GM18868 (cell line): ENCODE data around the gene TMEM81.

ENCODE experiments used
- ATAC-seq: cut with Tn5 transposase; IDR thresholded peaks from one replicate; pipeline ENCODE4 v1.9.1; 2021; ENCODE audit warnings: mild to moderate bottlenecking, moderate library complexity; ENCODE audit not compliant: unreplicated experiment

Gene TMEM81

GRCh38 chr1:205061227-205061626 is 23.0 kb downstream of the TMEM81 start:
- no peak for ATAC-seq

DNA sequence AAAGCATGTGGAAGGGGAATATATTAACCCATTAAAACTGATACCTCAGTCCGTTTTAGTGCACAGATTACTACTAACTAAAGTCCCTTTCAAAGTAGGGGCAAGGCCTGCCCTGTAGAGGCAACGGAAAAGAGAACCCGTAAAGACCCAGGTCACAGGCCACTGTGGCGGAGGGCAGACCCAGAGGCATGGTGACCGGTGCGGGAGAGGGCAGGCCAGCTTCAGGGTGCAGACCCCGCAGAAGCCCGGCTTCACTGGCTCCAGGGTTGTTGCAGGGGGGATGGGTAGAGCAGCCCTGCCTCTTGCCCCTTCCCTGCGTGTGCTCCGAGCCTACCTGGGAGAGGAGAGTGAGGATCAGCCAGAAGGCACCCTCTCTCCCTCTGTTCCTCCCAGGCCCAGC is 23.5 kb downstream of the TMEM81 start:
- no peak for ATAC-seq

DNA sequence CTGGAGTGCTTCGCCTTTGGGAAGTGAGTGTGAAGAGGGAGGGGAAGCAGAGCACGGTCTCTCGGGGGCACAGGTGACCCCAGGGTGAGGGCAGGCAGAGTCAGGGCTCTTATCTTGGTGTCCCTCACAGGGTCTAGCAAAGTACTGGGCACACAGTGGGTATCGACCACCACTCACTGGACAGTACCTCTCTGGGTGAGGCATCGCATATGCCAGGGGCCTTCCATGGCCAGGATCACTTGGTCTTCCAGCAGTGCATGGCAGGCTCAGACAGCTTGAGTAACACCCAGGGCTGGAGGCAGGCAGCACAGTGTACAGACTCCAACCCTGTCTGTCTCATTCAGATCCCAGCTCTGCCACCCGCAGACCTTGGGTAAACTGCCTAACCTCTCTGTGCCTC is 24.6 kb downstream of the TMEM81 start:
- ATAC-seq: no peak

DNA sequence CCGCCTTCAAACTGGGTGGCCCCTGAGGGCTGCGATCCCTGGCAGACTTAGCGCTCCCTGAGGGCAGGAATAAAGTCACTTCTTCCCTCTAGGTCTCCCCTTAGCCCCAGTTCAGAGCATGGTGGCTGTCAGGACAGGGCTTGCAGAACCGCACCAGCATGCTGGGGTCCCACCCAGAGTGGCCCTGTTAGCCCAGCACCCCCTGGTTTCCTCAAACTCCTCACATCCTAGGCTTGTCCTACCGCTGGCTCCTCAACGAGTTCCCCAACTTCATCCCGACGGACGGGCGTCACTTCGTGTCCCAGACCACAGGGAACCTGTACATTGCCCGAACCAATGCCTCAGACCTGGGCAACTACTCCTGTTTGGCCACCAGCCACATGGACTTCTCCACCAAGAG is 25.4 kb downstream of the TMEM81 start:
- no peak for ATAC-seq

GRCh38 chr1:205057808-205058575 is 26.3 kb downstream of the TMEM81 start:
- ATAC-seq: no peak

GRCh38 chr1:205056956-205057568 is 27.2 kb downstream of the TMEM81 start:
- ATAC-seq: no peak

- ATAC-seq: no peak
Observed at GRCh38 chr1:205056188-205056611, 28.1 kb downstream of the TMEM81 start.

- ATAC-seq: no peak
Observed at GRCh38 chr1:205054013-205054412, 30.2 kb downstream of the TMEM81 start.

- ATAC-seq: no peak
Observed at GRCh38 chr1:205053296-205053695, 31.0 kb downstream of the TMEM81 start.

GRCh38 chr1:205052690-205053089 is 31.6 kb downstream of the TMEM81 start:
- ATAC-seq: no peak

GRCh38 chr1:205049479-205049878 is 34.8 kb downstream of the TMEM81 start:
- no peak for ATAC-seq

DNA sequence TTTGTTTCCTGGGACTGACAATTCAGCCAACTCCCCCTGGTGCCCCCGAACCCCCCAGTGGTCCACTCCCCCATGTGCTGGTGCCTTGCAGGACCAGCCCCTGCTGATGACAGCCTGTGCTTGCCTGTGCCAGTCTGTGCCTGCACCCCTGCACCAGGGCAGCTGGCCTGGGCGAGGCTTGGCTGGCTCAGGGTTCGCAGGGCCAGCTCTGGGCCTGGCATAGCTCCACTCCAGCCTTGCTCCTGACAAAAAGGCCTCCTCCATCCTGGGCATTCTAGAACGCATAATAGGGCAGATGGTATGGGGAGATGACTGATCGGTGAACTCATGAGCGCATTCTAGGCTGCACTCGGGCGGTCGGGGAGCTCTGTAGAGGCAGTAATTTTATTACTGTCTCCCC is 35.9 kb downstream of the TMEM81 start:
- ATAC-seq: no peak

DNA sequence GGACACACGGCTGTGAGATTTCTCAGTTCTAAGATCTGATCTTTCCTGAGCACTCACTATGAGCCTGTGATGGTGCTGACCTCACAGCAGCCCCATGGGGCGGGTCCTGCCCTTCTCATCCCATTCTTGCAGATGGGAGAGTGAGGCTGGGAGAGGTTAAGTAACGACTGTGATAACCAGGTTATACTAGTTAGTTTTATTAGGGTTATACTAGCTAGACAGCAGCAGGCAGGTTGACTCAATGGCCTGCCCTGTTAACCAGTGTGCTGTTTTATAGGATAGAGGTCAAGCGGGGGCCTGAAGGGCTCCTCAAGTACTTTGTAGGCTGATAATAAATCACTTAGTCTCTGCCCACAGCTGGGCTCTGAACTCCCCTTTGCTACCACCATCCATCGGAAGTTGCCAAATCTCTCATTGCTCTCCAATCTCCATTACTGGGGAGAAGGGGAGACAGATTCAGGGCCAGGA is 36.5 kb downstream of the TMEM81 start:
- ATAC-seq: no peak

GRCh38 chr1:205046870-205047269 is 37.4 kb downstream of the TMEM81 start:
- ATAC-seq: no peak

DNA sequence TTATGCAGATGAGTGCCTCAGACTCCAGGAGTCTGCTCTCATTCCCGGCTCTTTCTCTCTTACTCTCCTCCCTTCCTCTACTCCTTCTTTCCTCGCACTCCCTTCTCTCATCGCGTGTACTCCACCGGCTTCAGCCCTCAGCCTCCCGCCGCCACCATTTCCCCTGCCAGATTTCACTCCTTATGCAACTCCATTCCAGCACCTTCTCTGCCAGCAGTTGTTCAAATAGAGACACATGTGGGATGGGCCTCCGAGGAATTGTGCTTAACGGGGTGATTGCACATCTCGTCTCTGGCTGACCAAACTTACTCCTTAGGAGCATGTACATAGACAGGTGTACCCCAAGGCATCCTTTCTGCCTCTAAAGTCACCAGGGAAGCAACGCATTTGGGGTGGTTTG is 39.1 kb downstream of the TMEM81 start:
- no peak for ATAC-seq

DNA sequence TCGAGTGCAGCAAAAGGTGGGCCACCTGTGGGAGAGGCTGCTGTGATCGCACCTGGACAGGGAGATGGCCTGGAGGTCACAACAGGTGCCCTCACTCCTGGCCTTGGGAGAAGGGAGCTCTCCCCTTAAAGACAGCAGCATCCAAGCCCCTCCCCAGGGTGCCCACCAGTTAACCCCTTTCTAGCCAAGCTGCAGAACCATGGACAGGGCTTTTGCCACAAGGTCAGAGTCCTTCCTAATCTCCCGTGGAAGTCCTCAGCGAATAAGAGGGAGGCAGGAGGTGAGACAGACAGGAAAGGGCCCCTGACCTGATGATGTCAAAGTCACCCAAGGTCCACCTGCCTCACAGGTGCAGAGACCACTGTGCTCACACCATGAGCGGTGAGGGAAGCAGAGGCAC is 39.5 kb downstream of the TMEM81 start:
- no peak for ATAC-seq

- no peak for ATAC-seq
Observed at GRCh38 chr1:205043866-205044265, 40.4 kb downstream of the TMEM81 start.

DNA sequence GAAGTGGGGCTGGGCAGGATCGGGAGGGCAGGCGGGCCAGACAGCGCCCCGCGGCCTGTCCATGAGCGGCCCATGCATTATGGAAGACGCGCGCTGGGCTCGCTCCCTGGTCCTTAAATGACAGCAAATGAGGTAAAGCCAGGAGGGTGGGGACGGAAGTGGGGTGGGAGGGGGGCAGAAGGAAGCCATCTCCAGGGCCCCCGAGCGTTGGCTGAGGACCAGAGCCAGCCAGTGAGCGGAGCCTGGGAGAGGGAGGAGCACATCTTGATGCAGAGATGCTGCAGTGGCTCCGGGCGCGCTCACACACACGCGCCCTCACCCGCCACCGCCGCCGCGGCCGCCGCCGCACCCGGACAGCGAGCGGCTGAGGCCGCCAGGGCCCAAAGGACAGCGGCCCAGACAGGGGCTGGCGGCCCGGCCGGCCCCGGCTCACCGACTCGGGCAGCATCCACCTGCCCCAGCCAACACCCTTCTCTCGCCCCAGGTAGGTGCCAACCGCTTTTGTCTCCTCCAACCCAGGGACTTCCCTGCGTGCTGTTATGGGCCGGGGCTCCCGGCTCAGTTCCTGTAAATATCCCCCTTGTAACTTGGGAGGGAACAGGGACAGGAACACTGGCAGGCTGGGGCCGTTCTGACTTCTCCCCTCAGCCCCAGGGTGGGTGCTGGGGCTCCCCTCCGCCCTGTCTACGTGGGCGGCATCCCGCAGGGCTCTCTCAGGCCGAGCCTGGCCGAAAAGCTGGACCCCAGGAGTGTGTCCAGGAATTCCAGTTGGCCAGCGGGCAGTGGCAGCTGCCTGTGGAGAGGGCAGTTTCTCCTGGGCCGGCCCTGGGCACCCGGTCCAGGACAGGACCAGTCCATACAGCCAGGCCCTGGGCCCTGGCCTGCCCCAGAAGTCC is 41.1 kb downstream of the TMEM81 start, which contains the start of gene CNTN2:
CNTN2 (plus strand) TSS at position 302 of the 896 bp plus-strand sequence. CDS start 9,974 bp downstream, outside the sequence.
- no peak for ATAC-seq

DNA sequence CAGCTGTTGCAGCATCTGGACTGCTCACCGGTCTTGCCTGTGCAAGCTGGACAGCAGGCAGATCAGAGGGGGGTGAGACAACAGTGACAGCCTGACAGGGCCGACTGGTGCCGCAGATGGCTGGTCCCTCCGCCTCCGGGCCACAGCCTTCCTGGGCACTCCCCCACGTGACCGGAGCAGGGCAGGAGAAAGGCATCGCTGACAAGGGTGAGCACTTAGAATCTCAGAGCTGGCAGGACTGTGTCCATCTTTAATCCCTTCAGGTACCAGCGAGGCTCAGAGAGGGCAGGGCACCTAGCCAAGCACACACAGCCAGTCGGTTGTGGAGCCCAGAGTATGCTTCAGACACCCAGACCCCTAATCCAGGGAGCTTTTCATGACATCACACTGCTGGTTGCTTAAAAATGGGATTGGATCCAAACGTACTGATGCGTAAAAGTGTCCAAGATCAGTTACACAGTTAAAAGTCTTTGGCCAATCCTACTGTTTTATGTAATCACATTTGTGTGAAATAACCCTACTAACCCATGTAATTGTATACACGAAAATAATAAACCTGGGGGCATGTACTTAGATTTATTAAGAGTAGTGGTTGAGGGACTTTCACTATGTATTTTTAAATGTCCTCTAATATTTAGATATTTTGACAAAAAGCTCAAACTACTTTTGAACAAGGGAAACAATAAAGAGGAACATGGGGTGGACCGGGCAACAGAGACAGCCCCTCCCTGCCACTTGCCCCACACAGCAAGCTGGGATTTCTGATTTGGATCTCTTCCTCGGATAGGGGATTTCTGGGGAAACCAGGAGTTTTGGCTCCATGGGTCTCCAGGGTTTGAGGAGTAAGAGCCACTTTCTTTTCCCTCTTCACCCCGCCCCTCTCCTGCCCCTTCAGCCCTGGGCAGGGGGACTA is 42.0 kb downstream of the TMEM81 start:
- ATAC-seq: no peak

GRCh38 chr1:205041001-205041715 is 43.1 kb downstream of the TMEM81 start:
- no peak for ATAC-seq
